H1 (cell line): ENCODE measurements around the gene ERGIC2. TPM values are rescaled to one million over a fixed set of nuclear protein-coding genes. Genes with fewer than 3 reads are reported as not detected.

Source experiments
- CTCF ChIA-PET: fragments of 300-600 bp; sonication (Branson Sonifier 250); formaldehyde crosslinking; loops from one replicate; lab custom pipeline; 2021; ENCODE audit not compliant: partially characterized antibody; lab: Charles Lee
- POLR2A ChIA-PET: fragments of 300-600 bp; sonication (Branson Sonifier 250); formaldehyde crosslinking; loops from one replicate; lab custom pipeline; 2021; ENCODE audit warnings: inconsistent platforms; ENCODE audit not compliant: partially characterized antibody; lab: Charles Lee
- DNase-seq, 2 experiments: peaks; one replicate each; pipeline versions ENCODE4 v3.0.0 to v3.0.0-alpha.2; 2010 to 2022; ENCODE audit warnings: low spot score in 2 of 2, low read depth in 1 of 2, mixed read lengths in 1 of 2
- FAIRE-seq: peaks from 2 replicates; lab custom pipeline; 2011; peaks lifted over from hg19 to GRCh38; lab: Jason Lieb, UNC
- H2AFZ ChIP-seq: 2 replicates; pipeline ENCODE4 v1.8.1; 2012; ENCODE audit warnings: low read length, inconsistent platforms
- H2AK5ac ChIP-seq: 2 replicates; pipeline ENCODE4 v1.6.1; 2013; ENCODE audit warnings: low read depth, low read length
- H2BK120ac ChIP-seq: replicated peaks from 2 replicates; pipeline ENCODE3; 2013; ENCODE audit warnings: low read depth, low read length, inconsistent platforms
- H2BK12ac ChIP-seq: 2 replicates; pipeline ENCODE4 v1.6.1; 2013; ENCODE audit warnings: low read depth, low read length
- H2BK15ac ChIP-seq: 2 replicates; pipeline ENCODE4 v1.6.1; 2013; ENCODE audit warnings: low read length
- H2BK20ac ChIP-seq: 2 replicates; pipeline ENCODE4 v1.6.1; 2013; ENCODE audit warnings: low read length
- H2BK5ac ChIP-seq: 2 replicates; pipeline ENCODE4 v1.6.1; 2013; ENCODE audit warnings: low read depth, low read length
- H3K14ac ChIP-seq: 2 replicates; pipeline ENCODE4 v1.6.1; 2013; ENCODE audit warnings: inconsistent platforms; ENCODE audit not compliant: insufficient read length
- H3K18ac ChIP-seq: 2 replicates; pipeline ENCODE4 v1.6.1; 2013; ENCODE audit warnings: low read length; ENCODE audit errors: extremely low read depth
- H3K23ac ChIP-seq: 2 replicates; pipeline ENCODE4 v1.6.1; 2013; ENCODE audit warnings: inconsistent platforms; ENCODE audit not compliant: insufficient read length
- H3K23me2 ChIP-seq: 2 replicates; pipeline ENCODE4 v1.6.1; 2013; ENCODE audit warnings: low read depth, low read length
- H3K27ac ChIP-seq: 2 replicates; pipeline ENCODE4 v1.6.1; 2011; ENCODE audit warnings: low read depth, low read length, inconsistent platforms
- H3K27me3 ChIP-seq, 4 experiments: replicated peaks in 1 of 4; 1 replicate in 1 of 4; 2 replicates in 3 of 4; pipeline versions ENCODE4 v1.6.1 to v1.8.1; 2011 to 2013; ENCODE audit warnings: low read length in 3 of 4, mild to moderate bottlenecking in 3 of 4, inconsistent platforms in 2 of 4, mixed read lengths in 2 of 4, moderate library complexity in 1 of 4; ENCODE audit not compliant: control insufficient read depth in 3 of 4, insufficient read depth in 3 of 4; ENCODE audit errors: extremely low read depth in 1 of 4
- H3K36me3 ChIP-seq, 4 experiments: 2 replicates each; pipeline versions ENCODE4 v1.6.1 to v1.8.1; 2011 to 2013; ENCODE audit warnings: mild to moderate bottlenecking in 4 of 4, low read length in 3 of 4, moderate library complexity in 2 of 4, control low read depth in 1 of 4, inconsistent platforms in 1 of 4; ENCODE audit not compliant: insufficient read depth in 4 of 4, control insufficient read depth in 2 of 4
- H3K4ac ChIP-seq: replicated peaks from 2 replicates; pipeline ENCODE3; 2013; ENCODE audit warnings: low read length, low read depth, mixed read lengths, inconsistent platforms; ENCODE audit not compliant: insufficient read length
- H3K4me1 ChIP-seq, 4 experiments: replicated peaks in 1 of 4; 1 replicate in 1 of 4; 2 replicates in 3 of 4; pipeline versions ENCODE4 v1.6.1 to v1.8.1; 2011 to 2013; ENCODE audit warnings: low read length in 3 of 4, inconsistent platforms in 2 of 4, mixed read lengths in 1 of 4; ENCODE audit not compliant: insufficient read depth in 4 of 4, control insufficient read depth in 3 of 4
- H3K4me2 ChIP-seq, 2 experiments: 2 replicates each; pipeline versions ENCODE4 v1.6.1 to v1.8.1; 2011 to 2013; ENCODE audit warnings: low read depth in 2 of 2, low read length in 2 of 2, control low read depth in 1 of 2, inconsistent platforms in 1 of 2, mild to moderate bottlenecking in 1 of 2; ENCODE audit not compliant: insufficient read depth in 1 of 2
- H3K4me3 ChIP-seq, 4 experiments: fragments of 200-600, 300-600 bp in 1 of 4; sonication (generic), shearing (Covaris generic), sonication (Bioruptor Twin) in 1 of 4; 2 replicates each; pipeline versions ENCODE4 v1.5.1 to v1.8.1; 2011 to 2016; ENCODE audit warnings: low read length in 4 of 4, low read depth in 3 of 4, control low read depth in 2 of 4, inconsistent platforms in 2 of 4, mild to moderate bottlenecking in 2 of 4, mixed read lengths in 1 of 4, moderate library complexity in 1 of 4; ENCODE audit not compliant: insufficient read depth in 2 of 4; ENCODE audit errors: extremely low read depth in 1 of 4
- H3K56ac ChIP-seq: replicated peaks from 2 replicates; pipeline ENCODE3; 2013; ENCODE audit warnings: low read depth, mild to moderate bottlenecking, mixed read lengths, low read length, inconsistent platforms; ENCODE audit not compliant: insufficient read length
- H3K79me1 ChIP-seq: 2 replicates; pipeline ENCODE4 v1.6.1; 2013; ENCODE audit warnings: low read depth, low read length, control low read depth
- H3K79me2 ChIP-seq, 2 experiments: 2 replicates each; pipeline versions ENCODE4 v1.6.1 to v1.8.1; 2012 to 2013; ENCODE audit warnings: low read length in 2 of 2, mild to moderate bottlenecking in 2 of 2, inconsistent platforms in 1 of 2; ENCODE audit not compliant: insufficient read depth in 2 of 2, control insufficient read depth in 1 of 2
- H3K9ac ChIP-seq, 4 experiments: replicated peaks in 1 of 4; 1 replicate in 1 of 4; 2 replicates in 3 of 4; pipeline versions ENCODE4 v1.6.1 to v1.8.1; 2011 to 2013; ENCODE audit warnings: low read depth in 3 of 4, low read length in 3 of 4, control low read depth in 2 of 4, mild to moderate bottlenecking in 2 of 4, moderate library complexity in 2 of 4, inconsistent platforms in 1 of 4; ENCODE audit errors: extremely low read depth in 1 of 4
- H3K9me3 ChIP-seq, 2 experiments: 2 replicates each; pipeline versions ENCODE4 v1.6.1 to v1.8.1; 2012 to 2013; ENCODE audit warnings: mild to moderate bottlenecking in 2 of 2, moderate library complexity in 2 of 2, control low read depth in 1 of 2, inconsistent platforms in 1 of 2, low read depth in 1 of 2, low read length in 1 of 2, mixed read lengths in 1 of 2; ENCODE audit not compliant: insufficient read depth in 2 of 2
- H4K20me1 ChIP-seq, 2 experiments: replicated peaks in 1 of 2; 2 replicates each; pipeline versions ENCODE3 to v1.8.1; 2011 to 2013; ENCODE audit warnings: inconsistent platforms in 2 of 2, low read length in 2 of 2, mild to moderate bottlenecking in 1 of 2; ENCODE audit not compliant: insufficient read depth in 2 of 2, control insufficient read depth in 1 of 2
- H4K5ac ChIP-seq: 2 replicates; pipeline ENCODE4 v1.6.1; 2013; ENCODE audit warnings: low read length, low read depth, mixed read lengths, inconsistent platforms; ENCODE audit not compliant: insufficient read length
- H4K8ac ChIP-seq: 2 replicates; pipeline ENCODE4 v1.8.0; 2013; ENCODE audit warnings: mild to moderate bottlenecking, moderate library complexity, low read length, inconsistent platforms; ENCODE audit not compliant: insufficient read depth; ENCODE audit errors: extremely low read depth
- H4K91ac ChIP-seq: replicated peaks from 2 replicates; pipeline ENCODE3; 2013; ENCODE audit warnings: low read length, mixed read lengths, inconsistent platforms; ENCODE audit not compliant: insufficient read length
- CHD2 ChIP-seq: IDR thresholded peaks from 2 replicates; pipeline ENCODE4 v1.6.1; 2012; ENCODE audit warnings: low read length, improper control_type of control experiment
- GABPA ChIP-seq: IDR thresholded peaks from 2 replicates; pipeline ENCODE4 v1.6.1; 2011; ENCODE audit warnings: mild to moderate bottlenecking, low read length, moderate library complexity, borderline replicate concordance; ENCODE audit not compliant: insufficient read depth
- POU5F1 ChIP-seq: IDR thresholded peaks from 2 replicates; pipeline ENCODE4 v1.6.1; 2011; ENCODE audit warnings: low read depth, mild to moderate bottlenecking, low read length, moderate library complexity
- WGBS, 2 experiments: shearing (Covaris generic) in 1 of 2; methylation state at CpG; one replicate each; pipeline versions ENCODE4 v1.1.6 to v1.1.7; 2013 to 2015; ENCODE audit warnings: low lambda C conversion rate in 2 of 2, mixed read lengths in 2 of 2, inconsistent platforms in 1 of 2, low coverage in 1 of 2, missing lambda C conversion rate in 1 of 2; ENCODE audit not compliant: insufficient replicate concordance in 2 of 2, insufficient coverage in 1 of 2, insufficient read length in 1 of 2; ENCODE audit errors: extremely low coverage in 1 of 2, missing lambda C conversion rate in 1 of 2; 5-methylcytosine and 5-hydroxymethylcytosine counted together
- polyA plus RNA-seq, 7 experiments: library from polyadenylated mRNA; depleted of rRNA in 3 of 7; stranded (reverse) in 5 of 7; unstranded in 2 of 7; fragments of >200 nt in 5 of 7; fragments of 200-250 nt in 2 of 7; gene quantifications; 1 replicate in 5 of 7; 2 replicates in 1 of 7; 4 replicates in 1 of 7; pipeline versions ENCODE4 v1.2.1 to v1.2.3, GENCODE V29; 2011 to 2013; ENCODE audit warnings: missing spikeins in 2 of 7, mixed read lengths in 2 of 7
- total RNA-seq: library from RNA; stranded (reverse); fragmentation: NEBNext Ultra II Directional; extraction: Animal tissue kit (Norgen Biotek cat#: 25700); gene quantifications from 2 replicates; pipeline ENCODE4 v1.2.1, GENCODE V29; 2021

Gene ERGIC2
- total and polyA plus RNA-seq, 2 of the 8 experiments (the other 6 are each of a cell fraction or from before 2014, with no cell fraction given) = 16.5 to 61.8 TPM

GRCh38 chr12:29430716-29431044, 49.7 kb upstream of the ERGIC2 start:
- Histone ChIP-seq H3K4me3 (no peak overlapping the region), H3K18ac (no peak overlapping the region), H4K5ac (peak overlapping the region; percentile 52), H3K36me3 (no peaks in the 10 kb centered on the region), H3K27me3 (no peaks in the 10 kb centered on the region), H2AFZ (peak overlapping the region; percentile 95), H3K23ac (no peak overlapping the region), H3K9ac (no peak overlapping the region), H3K23me2 (no peaks in the 10 kb centered on the region), H3K9me3 (no peaks in the 10 kb centered on the region), H2AK5ac (no peak overlapping the region), H3K27ac (no peak overlapping the region), H2BK20ac (no peak overlapping the region), H2BK120ac (no peak overlapping the region), H2BK15ac (no peak overlapping the region), H3K79me2 (no peaks in the 10 kb centered on the region), H3K4me1 (peaks cover 0 to 5% (median 0%) of the 10 kb centered on the region in 4 experiments; a peak in 1 of 7 replicates), H4K91ac (no peak overlapping the region), H2BK12ac (no peak overlapping the region), H3K4me2 (no peak overlapping the region), H4K8ac (no peak overlapping the region; the same call in 1 of the 2 replicates), H3K14ac (no peak overlapping the region), H4K20me1 (no peaks in the 10 kb centered on the region), H3K4ac (no peak overlapping the region), H2BK5ac (no peak overlapping the region), H3K56ac (no peak overlapping the region), H3K79me1 (no peaks in the 10 kb centered on the region)
- DNase-seq = no peak
- ChIA-PET POLR2A (no interaction called here), CTCF (interaction anchor here (0.9 to 1.3 kb wide), 2 partner anchors 10 to 37 kb away, joined by 3 to 5 read pairs; no protein-coding TSS in a partner anchor)
- TF ChIP-seq GABPA (no peak), POU5F1 (no peak), CHD2 (no peak)
- 83% methylated on average over 2 of the region's 2 CpGs; no CpG with 5 or more reads in 1 of the 2 experiments for WGBS, 2 experiments
- FAIRE-seq = no peak
